ENCODE results near the gene LMAN1. TPM values are rescaled to one million over a fixed set of nuclear protein-coding genes. Genes with fewer than 3 reads are reported as not detected.

LMAN1 gene
- total RNA-seq, 6 experiments from 2014 or later, result 128 to 159 (median 149) TPM

GRCh38 chr18:59340312-59340711 lies 18.8 kb downstream of the LMAN1 start:
- H3K4me3 Mint-ChIP-seq, result no peak overlapping the region
- no peak for TF ChIP-seq CTCF (IDR thresholded peaks at IDR 0.05)
- H3K36me3 Mint-ChIP-seq (ENCODE audit: low read depth), result peaks cover 83% of the 10 kb centered on the region
- no peak for DNase-seq
- no peak overlapping the region for H3K27ac Mint-ChIP-seq
- no peaks in the 10 kb centered on the region for H3K27me3 Mint-ChIP-seq (ENCODE audit: insufficient read depth)
- H3K4me1 Mint-ChIP-seq (ENCODE audit: low read depth), result peaks cover 41% of the 10 kb centered on the region
- H3K9me3 Mint-ChIP-seq, result peaks cover 5% of the 10 kb centered on the region

DNA sequence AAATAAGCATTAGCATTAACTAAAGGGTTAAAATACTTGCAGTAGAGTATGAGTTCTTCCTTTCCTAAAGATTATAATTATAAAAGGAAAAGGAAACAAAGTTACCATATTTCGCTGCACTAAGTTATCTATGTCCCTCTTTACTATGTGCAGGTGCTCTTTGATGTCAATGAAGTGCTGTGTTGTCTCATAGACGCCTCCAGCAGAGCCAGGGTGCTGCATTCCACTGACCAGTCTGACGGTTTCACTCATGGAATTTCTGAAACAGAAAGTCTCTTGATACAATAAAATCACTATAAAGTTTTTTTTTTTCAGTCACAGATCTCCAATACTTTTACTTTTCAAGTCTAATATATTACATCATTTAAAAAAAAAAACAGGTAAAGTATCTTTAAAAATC lies 26.1 kb downstream of the LMAN1 start:
- DNase-seq, result no peak
- no peaks in the 10 kb centered on the region for H3K9me3 Mint-ChIP-seq
- H3K4me1 Mint-ChIP-seq (ENCODE audit: low read depth), result no peaks in the 10 kb centered on the region
- no peak for TF ChIP-seq CTCF (IDR thresholded peaks at IDR 0.05)
- H3K4me3 Mint-ChIP-seq, result no peak overlapping the region
- H3K36me3 Mint-ChIP-seq (ENCODE audit: low read depth), result peaks cover 49% of the 10 kb centered on the region
- H3K27me3 Mint-ChIP-seq (ENCODE audit: insufficient read depth), result no peaks in the 10 kb centered on the region
- H3K27ac Mint-ChIP-seq, result no peak overlapping the region

GRCh38 chr18:59328683-59329082 lies 30.4 kb downstream of the LMAN1 start:
- H3K36me3 Mint-ChIP-seq (ENCODE audit: low read depth), result peaks cover 51% of the 10 kb centered on the region
- no peaks in the 10 kb centered on the region for H3K27me3 Mint-ChIP-seq (ENCODE audit: insufficient read depth)
- no peak overlapping the region for H3K4me3 Mint-ChIP-seq
- H3K9me3 Mint-ChIP-seq, result no peaks in the 10 kb centered on the region
- no peak for DNase-seq
- no peak overlapping the region for H3K27ac Mint-ChIP-seq
- TF ChIP-seq CTCF (IDR thresholded peaks at IDR 0.05), result no peak
- peaks cover 10% of the 10 kb centered on the region for H3K4me1 Mint-ChIP-seq (ENCODE audit: low read depth)

- Mint-ChIP-seq H3K27me3 (ENCODE audit: insufficient read depth) (no peaks in the 10 kb centered on the region), H3K27ac (no peak overlapping the region)
- no peak for DNase-seq
Measured at GRCh38 chr18:59325965-59326364, 33.1 kb downstream of the LMAN1 start.

GRCh38 chr18:59324623-59324971 lies 34.5 kb downstream of the LMAN1 start:
- Mint-ChIP-seq H3K9me3 (no peaks in the 10 kb centered on the region), H3K4me3 (no peak overlapping the region), H3K36me3 (ENCODE audit: low read depth) (peaks cover 35% of the 10 kb centered on the region), H3K27me3 (ENCODE audit: insufficient read depth) (peaks cover 4% of the 10 kb centered on the region), H3K27ac (peak overlapping the region; percentile 32; the same call in 1 of the 2 replicates), H3K4me1 (ENCODE audit: low read depth) (peaks cover 13% of the 10 kb centered on the region)
- TF ChIP-seq CTCF (IDR thresholded peaks at IDR 0.05), result no peak
- no peak for DNase-seq

More at GRCh38 chr18:59325965-59326364, 33.1 kb downstream of the LMAN1 start:
- H3K36me3 Mint-ChIP-seq (ENCODE audit: low read depth), result peaks cover 35% of the 10 kb centered on the region
- no peak for TF ChIP-seq CTCF (IDR thresholded peaks at IDR 0.05)
- peaks cover 13% of the 10 kb centered on the region for H3K4me1 Mint-ChIP-seq (ENCODE audit: low read depth)
- H3K9me3 Mint-ChIP-seq, result no peaks in the 10 kb centered on the region
- H3K4me3 Mint-ChIP-seq, result no peak overlapping the region

Measured in HFFc6 (cell line).